A673 (cell line): ENCODE results near the gene NR0B2.

Experiments used
- EZH2 ChIP-seq: fragments of 200-600 bp; sonication (generic); IDR thresholded peaks from 2 replicates; pipeline ENCODE4 v1.6.1; 2017; ENCODE audit warnings: borderline replicate concordance, low read depth, mild to moderate bottlenecking, mixed read lengths, antibody characterized with exemption, low read length; ENCODE audit not compliant: poor library complexity, severe bottlenecking
- TF ChIP-seq, protein P1 (sequence below): fragments of 300-800, 200-600 bp; sonication (generic); conservative IDR thresholded peaks from 2 replicates; pipeline ENCODE4 v1.5.1; 2017; ENCODE audit warnings: low read depth, mild to moderate bottlenecking, antibody characterized with exemption, low read length, moderate library complexity, mixed read lengths

DNA sequence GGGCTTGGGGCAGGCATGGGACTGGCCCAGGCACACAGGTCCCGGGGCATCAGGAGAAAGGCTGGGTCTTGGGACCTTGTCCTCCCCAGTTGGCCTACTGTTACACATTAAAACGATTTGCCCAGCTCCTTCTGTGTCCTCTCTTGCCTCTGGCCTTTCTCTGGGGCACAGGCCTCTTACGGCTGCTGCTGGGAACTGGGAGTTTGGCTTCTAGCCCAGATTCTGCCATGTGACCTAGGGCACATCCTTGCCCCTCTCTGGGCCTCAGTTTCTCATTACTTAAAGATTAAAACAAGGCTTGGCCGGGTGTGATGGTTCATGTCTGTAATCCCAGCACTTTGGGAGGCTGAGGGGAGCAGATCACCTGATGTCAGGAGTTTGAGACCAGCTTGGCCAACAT is 32.5 kb upstream of the NR0B2 start:
- TF ChIP-seq, protein P1, sequence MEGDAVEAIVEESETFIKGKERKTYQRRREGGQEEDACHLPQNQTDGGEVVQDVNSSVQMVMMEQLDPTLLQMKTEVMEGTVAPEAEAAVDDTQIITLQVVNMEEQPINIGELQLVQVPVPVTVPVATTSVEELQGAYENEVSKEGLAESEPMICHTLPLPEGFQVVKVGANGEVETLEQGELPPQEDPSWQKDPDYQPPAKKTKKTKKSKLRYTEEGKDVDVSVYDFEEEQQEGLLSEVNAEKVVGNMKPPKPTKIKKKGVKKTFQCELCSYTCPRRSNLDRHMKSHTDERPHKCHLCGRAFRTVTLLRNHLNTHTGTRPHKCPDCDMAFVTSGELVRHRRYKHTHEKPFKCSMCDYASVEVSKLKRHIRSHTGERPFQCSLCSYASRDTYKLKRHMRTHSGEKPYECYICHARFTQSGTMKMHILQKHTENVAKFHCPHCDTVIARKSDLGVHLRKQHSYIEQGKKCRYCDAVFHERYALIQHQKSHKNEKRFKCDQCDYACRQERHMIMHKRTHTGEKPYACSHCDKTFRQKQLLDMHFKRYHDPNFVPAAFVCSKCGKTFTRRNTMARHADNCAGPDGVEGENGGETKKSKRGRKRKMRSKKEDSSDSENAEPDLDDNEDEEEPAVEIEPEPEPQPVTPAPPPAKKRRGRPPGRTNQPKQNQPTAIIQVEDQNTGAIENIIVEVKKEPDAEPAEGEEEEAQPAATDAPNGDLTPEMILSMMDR = no peak
- no peak for TF ChIP-seq EZH2
